HG03439 (cell line): ENCODE data around the gene PPP6C.
A peak's percentile ranks its signal among the peaks of the same experiment; 100 is the strongest.
"Not testable (repeated sequence)": the region's sequence is repeated elsewhere in the genome, so short reads cannot be mapped to it uniquely, and the experiment has no call there.

Experiments
- ATAC-seq: cut with Tn5 transposase; IDR thresholded peaks from one replicate; pipeline ENCODE4 v1.9.1; 2021; ENCODE audit warnings: mild to moderate bottlenecking, moderate library complexity; ENCODE audit not compliant: unreplicated experiment

PPP6C gene

GRCh38 chr9:125189361-125190289 is at the start of gene PPP6C:
Gene PPP6C (minus strand): TSS chr9:125189803. CDS start chr9:125189718, 85 bp downstream.
- peak; percentile 93 for ATAC-seq

GRCh38 chr9:125238915-125239446 is 49.4 kb upstream of the PPP6C start:
- no peak for ATAC-seq

- ATAC-seq = no peak
Observed at GRCh38 chr9:125238127-125238914, 48.7 kb upstream of the PPP6C start.

GRCh38 chr9:125236520-125237159 is 47.0 kb upstream of the PPP6C start:
- not testable (repeated sequence) for ATAC-seq

GRCh38 chr9:125235804-125236519 is 46.4 kb upstream of the PPP6C start:
- no peak for ATAC-seq

GRCh38 chr9:125234099-125234498 is 44.5 kb upstream of the PPP6C start:
- ATAC-seq = not testable (repeated sequence)

GRCh38 chr9:125233678-125234077 is 44.1 kb upstream of the PPP6C start:
- no peak for ATAC-seq

- ATAC-seq = no peak
Observed at GRCh38 chr9:125227761-125228160, 38.2 kb upstream of the PPP6C start.

GRCh38 chr9:125224858-125225257 is 35.3 kb upstream of the PPP6C start:
- not testable (repeated sequence) for ATAC-seq

- no peak for ATAC-seq
Observed at GRCh38 chr9:125218621-125219020, 29.0 kb upstream of the PPP6C start.

- ATAC-seq = no peak
Observed at GRCh38 chr9:125214186-125214585, 24.6 kb upstream of the PPP6C start.

GRCh38 chr9:125204477-125204876 is 14.9 kb upstream of the PPP6C start:
- ATAC-seq = no peak

- ATAC-seq = no peak
Observed at GRCh38 chr9:125202846-125203618, 13.4 kb upstream of the PPP6C start.

- peak; percentile 97 for ATAC-seq
Observed at GRCh38 chr9:125200216-125201047, 10.8 kb upstream of the PPP6C start, which contains the start of gene RABEPK. Gene RABEPK (plus strand): TSS chr9:125200542. CDS start chr9:125203014, 2,472 bp downstream.

GRCh38 chr9:125195591-125195990 is 6.0 kb upstream of the PPP6C start:
- ATAC-seq = not testable (repeated sequence)

- ATAC-seq = not testable (repeated sequence)
Observed at GRCh38 chr9:125194466-125194865, 4.9 kb upstream of the PPP6C start.

GRCh38 chr9:125190361-125190801 is 778 bp upstream of the PPP6C start:
- no peak for ATAC-seq

GRCh38 chr9:125189011-125189360 is 617 bp downstream of the PPP6C start:
- ATAC-seq = peak; percentile 16

- no peak for ATAC-seq
Observed at GRCh38 chr9:125183561-125183960, 6.0 kb downstream of the PPP6C start.
